Muscle of arm (tissue), 12 donors: ENCODE results near the gene LRIG2. TPM values are rescaled to one million over a fixed set of nuclear protein-coding genes. Genes with fewer than 3 reads are reported as not detected.

Source experiments
- DNase-seq: peaks from one replicate; pipeline ENCODE4 v3.0.0-alpha.2; 2013
- polyA plus RNA-seq, 12 donors: library from polyadenylated mRNA; unstranded; fragments of 120-200 nt; gene quantifications; one replicate each; pipeline ENCODE4 v1.2.1, GENCODE V29; 2013; ENCODE audit not compliant: insufficient read length in 12 of 12

The LRIG2 gene
- polyA plus RNA-seq, 12 donors = 9.4 to 18.7 (median 14.6) TPM; not detected in 1

DNA sequence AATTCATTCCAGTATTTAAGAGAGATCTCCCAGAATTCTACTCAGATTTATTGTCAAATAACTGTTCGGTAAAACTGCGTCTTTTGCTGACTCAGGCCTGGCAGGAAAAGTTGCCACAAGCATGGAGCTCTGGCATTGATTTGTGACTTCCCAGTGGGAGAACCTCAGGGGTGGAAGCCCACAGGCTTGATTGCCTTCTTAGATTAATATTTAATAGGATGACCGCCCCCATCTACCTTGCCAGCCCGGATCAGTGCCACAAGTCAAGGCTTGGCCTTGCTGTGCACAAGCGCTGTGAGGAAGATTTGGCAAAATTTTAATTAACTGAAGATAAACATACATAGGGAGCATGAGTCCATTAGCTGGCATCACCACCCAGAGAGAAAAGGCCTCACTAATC, 93.5 kb downstream of the LRIG2 start:
- DNase-seq = no peak

DNA sequence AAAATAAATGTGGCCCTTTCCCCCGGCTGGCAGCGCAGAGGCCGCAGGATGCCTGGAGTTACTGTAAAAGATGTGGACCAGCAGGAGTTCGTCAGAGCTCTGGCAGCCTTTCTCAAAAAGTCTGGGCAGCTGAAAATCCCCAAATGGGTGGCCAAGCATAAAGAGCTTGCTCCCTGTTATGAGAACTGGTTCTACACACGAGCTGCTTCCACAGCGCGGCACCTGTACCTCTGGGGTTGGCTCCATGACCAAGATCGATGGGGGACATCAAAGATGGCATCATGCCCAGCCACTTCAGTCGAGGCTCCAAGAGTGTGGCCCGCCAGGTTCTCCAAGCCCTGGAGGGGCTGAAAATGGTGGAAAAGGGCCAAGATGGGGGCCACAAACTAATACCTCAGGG, 95.9 kb downstream of the LRIG2 start:
- DNase-seq = no peak

DNA sequence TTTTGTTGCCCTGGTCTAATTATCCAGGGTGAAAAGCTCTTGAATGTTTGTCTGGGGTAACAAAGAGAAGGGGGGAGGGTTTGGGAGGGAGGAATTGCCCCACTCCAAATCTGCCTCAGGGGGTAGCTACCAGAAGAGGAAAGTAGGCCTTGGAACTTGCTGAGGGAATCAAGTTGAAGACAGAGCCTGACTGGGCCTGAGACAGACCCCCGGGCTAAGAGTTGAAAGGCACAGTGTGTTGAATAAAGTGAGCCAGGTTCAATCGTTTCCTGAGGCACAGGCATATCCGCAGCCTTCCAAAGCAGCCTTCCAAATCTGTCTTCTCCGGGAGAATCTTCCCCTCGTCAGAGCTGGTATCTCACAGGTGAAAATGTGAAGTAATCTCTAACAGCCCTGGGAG, 96.6 kb downstream of the LRIG2 start:
- no peak for DNase-seq

DNA sequence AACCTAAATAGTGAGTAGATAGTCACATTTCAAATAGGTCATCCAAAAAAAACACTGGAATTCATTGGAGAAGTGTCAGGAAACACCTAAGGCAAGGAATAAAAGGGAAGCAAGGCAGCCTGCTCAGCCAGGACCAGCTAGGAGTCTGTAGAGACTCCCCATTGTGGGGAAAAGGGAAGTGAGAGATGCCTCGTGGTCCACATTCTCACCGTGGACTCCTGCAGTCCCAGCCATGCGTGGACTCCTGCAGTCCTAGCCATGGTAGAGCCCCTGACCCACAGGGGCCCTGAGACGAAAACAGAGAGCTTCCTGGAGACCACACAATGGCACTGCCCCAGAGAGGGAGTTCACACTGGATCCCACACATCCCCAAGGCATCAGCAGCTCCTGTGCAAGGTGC, 97.5 kb downstream of the LRIG2 start:
- no peak for DNase-seq

DNA sequence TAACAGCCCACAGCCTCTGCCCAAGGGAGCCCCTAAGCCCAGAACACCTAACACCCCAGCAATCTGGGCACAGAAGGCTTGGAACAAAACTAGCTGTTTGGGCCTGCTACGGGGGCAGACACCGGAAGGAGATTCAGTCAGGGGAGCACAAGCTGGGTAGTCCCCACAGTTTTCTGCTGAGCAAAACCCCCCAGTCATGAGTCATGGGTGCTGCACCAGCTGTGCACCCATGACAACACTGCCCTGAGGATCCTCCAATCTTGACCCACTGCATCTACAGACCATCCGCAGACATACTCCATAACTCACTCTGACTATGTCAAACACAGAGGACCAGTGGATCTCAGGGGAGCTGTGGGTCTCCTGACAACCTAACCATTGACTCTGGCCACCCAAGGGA, 105.1 kb downstream of the LRIG2 start:
- DNase-seq = no peak

DNA sequence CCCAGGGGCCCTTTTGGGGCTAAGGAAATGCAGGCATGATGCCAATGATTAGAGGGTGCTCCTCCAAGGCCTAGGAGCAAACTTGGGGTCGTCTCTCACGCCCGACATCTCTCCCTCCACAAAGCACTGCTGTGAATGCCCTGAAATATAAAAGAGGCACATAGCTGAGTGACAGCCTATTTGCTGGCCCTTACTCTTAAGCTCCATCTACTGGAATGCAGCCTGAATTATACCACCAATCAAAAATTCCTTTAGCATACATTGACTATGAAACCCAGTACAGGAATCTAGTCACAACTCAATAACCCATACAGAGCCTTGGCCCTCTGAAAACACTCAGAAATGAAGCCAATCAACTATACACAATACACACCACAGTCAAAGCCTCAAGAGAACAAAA, 105.5 kb downstream of the LRIG2 start:
- DNase-seq = no peak

Other genes with a start within 250 kb of the LRIG2 start
- 100 to 1,000 TPM in 1 of 12 donors, 10 to 100 TPM in 11; 29.9 to 180 (median 44.5) TPM for gene SLC16A1, start 117.0 kb upstream of the LRIG2 start, polyA plus RNA-seq